Activated CD4-positive, alpha-beta T cell treated with anti-CD3 and anti-CD28 coated beads, Interleukin-2, amount 10 ng/mL, durations not matched to agents 7 days and 5 days (primary cell): ENCODE measurements around the gene SMC1A. TPM values are rescaled to one million over a fixed set of nuclear protein-coding genes. Genes with fewer than 3 reads are reported as not detected.
A peak's percentile ranks its signal among the peaks of the same experiment; 100 is the strongest.
"Not testable (repeated sequence)": the region's sequence is repeated elsewhere in the genome, so short reads cannot be mapped to it uniquely, and the experiment has no call there.

ENCODE experiments used
- CTCF ChIA-PET: fragments of 350-600 bp; sonication (Branson Sonifier 250); formaldehyde crosslinking; loops from one replicate; lab custom pipeline; 2021; ENCODE audit warnings: antibody characterized with exemption; lab: Charles Lee
- POLR2A ChIA-PET: fragments of 350-600 bp; sonication (Branson Sonifier 250); formaldehyde crosslinking; loops from one replicate; lab custom pipeline; 2021; ENCODE audit warnings: antibody characterized with exemption; lab: Charles Lee
- DNase-seq: peaks from one replicate; pipeline ENCODE4 v3.0.0-alpha.2; 2020
- H3K27ac Mint-ChIP-seq: one replicate; pipeline ENCODE4 v1.8.0; 2021; ENCODE audit warnings: mild to moderate bottlenecking, moderate library complexity, mixed read lengths
- H3K27me3 Mint-ChIP-seq: one replicate; pipeline ENCODE4 v1.8.0; 2021; ENCODE audit warnings: mixed read lengths
- H3K36me3 Mint-ChIP-seq: one replicate; pipeline ENCODE4 v1.8.0; 2021; ENCODE audit warnings: low read depth, mixed read lengths
- H3K4me1 Mint-ChIP-seq: one replicate; pipeline ENCODE4 v1.8.0; 2021; ENCODE audit warnings: mixed read lengths
- H3K4me3 Mint-ChIP-seq: one replicate; pipeline ENCODE4 v1.8.0; 2021; ENCODE audit warnings: mild to moderate bottlenecking, moderate library complexity, mixed read lengths
- H3K9me3 Mint-ChIP-seq: one replicate; pipeline ENCODE4 v1.8.0; 2021; ENCODE audit warnings: mixed read lengths
- total RNA-seq, 2 experiments: library from RNA; stranded (reverse); gene quantifications; one replicate each; pipeline ENCODE4 v1.2.3, GENCODE V29; 2021

The SMC1A gene
- total RNA-seq, 2 experiments from 2014 or later: 157 to 159 TPM

- Mint-ChIP-seq H3K9me3 (no peaks in the 10 kb centered on the region), H3K4me1 (peaks cover 38% of the 10 kb centered on the region), H3K27ac (peak overlapping the region; percentile 85), H3K36me3 (no peaks in the 10 kb centered on the region), H3K27me3 (no peaks in the 10 kb centered on the region), H3K4me3 (peak overlapping the region; percentile 22)
- no peak for DNase-seq
- ChIA-PET CTCF (interaction anchor here (1.5 to 2.4 kb wide), 3 partner anchors 15 to 127 kb away, joined by 4 to 6 read pairs (median 5); no protein-coding TSS in a partner anchor), POLR2A (no interaction called here)
These were observed 17.6 kb upstream of the SMC1A start for GRCh38 chrX:53440101-53440500.

- no peak for DNase-seq
- Mint-ChIP-seq H3K36me3 (peaks cover 1% of the 10 kb centered on the region), H3K4me1 (peaks cover 48% of the 10 kb centered on the region), H3K9me3 (no peaks in the 10 kb centered on the region), H3K4me3 (no peak overlapping the region), H3K27ac (no peak overlapping the region), H3K27me3 (no peaks in the 10 kb centered on the region)
- CTCF ChIA-PET: no interaction called here
- POLR2A ChIA-PET: no interaction called here
These were observed 16.4 kb upstream of the SMC1A start for GRCh38 chrX:53438832-53439230.

- CTCF ChIA-PET: no interaction called here
These were observed 15.8 kb upstream of the SMC1A start for GRCh38 chrX:53438174-53438831.

GRCh38 chrX:53437206-53437605, 14.8 kb upstream of the SMC1A start:
- Mint-ChIP-seq H3K4me3 (no peak overlapping the region), H3K4me1 (peaks cover 47% of the 10 kb centered on the region)

More at GRCh38 chrX:53438174-53438831, 15.8 kb upstream of the SMC1A start:
- DNase-seq: no peak
- no peaks in the 10 kb centered on the region for H3K27me3 Mint-ChIP-seq
- H3K27ac Mint-ChIP-seq: no peak overlapping the region
- H3K9me3 Mint-ChIP-seq: no peaks in the 10 kb centered on the region
- POLR2A ChIA-PET: no interaction called here
- no peak overlapping the region for H3K4me3 Mint-ChIP-seq
- peaks cover 48% of the 10 kb centered on the region for H3K4me1 Mint-ChIP-seq
- peaks cover 1% of the 10 kb centered on the region for H3K36me3 Mint-ChIP-seq

GRCh38 chrX:53435997-53436396, 13.5 kb upstream of the SMC1A start:
- H3K4me1 Mint-ChIP-seq: peaks cover 38% of the 10 kb centered on the region
- no peak overlapping the region for H3K27ac Mint-ChIP-seq
- ChIA-PET CTCF (interaction anchor here (0.6 to 2.9 kb wide), 10 partner anchors 11 to 126 kb away, joined by 3 to 17 read pairs (median 4); partner anchors contain the start of genes RIBC1 and SMC1A), POLR2A (no interaction called here)
- H3K4me3 Mint-ChIP-seq: no peak overlapping the region
- no peaks in the 10 kb centered on the region for H3K9me3 Mint-ChIP-seq
- no peaks in the 10 kb centered on the region for H3K27me3 Mint-ChIP-seq
- peaks cover 1% of the 10 kb centered on the region for H3K36me3 Mint-ChIP-seq
- peak; percentile 73 for DNase-seq

More at GRCh38 chrX:53437206-53437605, 14.8 kb upstream of the SMC1A start:
- Mint-ChIP-seq H3K27ac (no peak overlapping the region), H3K9me3 (no peaks in the 10 kb centered on the region), H3K36me3 (peaks cover 1% of the 10 kb centered on the region), H3K27me3 (no peaks in the 10 kb centered on the region)
- POLR2A ChIA-PET: no interaction called here
- no peak for DNase-seq
- CTCF ChIA-PET: interaction anchor here (1.0 to 2.9 kb wide), 6 partner anchors 10 to 127 kb away, joined by 4 to 17 read pairs (median 8); partner anchors contain the start of genes RIBC1 and SMC1A

GRCh38 chrX:53433651-53434639, 11.5 kb upstream of the SMC1A start, which contains the start of gene HSD17B10:
HSD17B10 (minus strand) TSS chrX:53434370; CDS start chrX:53434345, 25 bp downstream.
- H3K9me3 Mint-ChIP-seq: no peaks in the 10 kb centered on the region
- no peaks in the 10 kb centered on the region for H3K27me3 Mint-ChIP-seq
- peak; percentile 89 for DNase-seq
- H3K4me1 Mint-ChIP-seq: peaks cover 30% of the 10 kb centered on the region
- H3K27ac Mint-ChIP-seq: peak within 1 kb of the TSS; percentile 83
- ChIA-PET POLR2A (no interaction called here), CTCF (interaction anchor here (0.8 to 2.9 kb wide), 3 partner anchors 11 to 121 kb away, joined by 3 to 17 read pairs (median 4); partner anchors contain the start of genes RIBC1 and SMC1A)
- H3K36me3 Mint-ChIP-seq: peaks cover 9% of the 10 kb centered on the region
- H3K4me3 Mint-ChIP-seq: peak within 1 kb of the TSS; percentile 86

- ChIA-PET POLR2A (no interaction called here), CTCF (interaction anchor here (1.1 kb wide), 1 partner anchor 8 kb away, joined by 4 read pairs; the partner anchor contains the start of genes RIBC1 and SMC1A)
- Mint-ChIP-seq H3K36me3 (peaks cover 9% of the 10 kb centered on the region), H3K4me3 (no peak overlapping the region), H3K27ac (no peak overlapping the region), H3K27me3 (no peaks in the 10 kb centered on the region), H3K4me1 (peaks cover 12% of the 10 kb centered on the region), H3K9me3 (no peaks in the 10 kb centered on the region)
- DNase-seq: no peak
These were observed 7.8 kb upstream of the SMC1A start for GRCh38 chrX:53430231-53430630.

- ChIA-PET POLR2A (no interaction called here), CTCF (interaction anchor here (1.2 kb wide), 1 partner anchor 21 kb away, joined by 4 read pairs; no protein-coding TSS in a partner anchor)
- peaks cover 9% of the 10 kb centered on the region for H3K36me3 Mint-ChIP-seq
- no peak overlapping the region for H3K27ac Mint-ChIP-seq
- no peaks in the 10 kb centered on the region for H3K27me3 Mint-ChIP-seq
- no peak for DNase-seq
- H3K9me3 Mint-ChIP-seq: no peaks in the 10 kb centered on the region
- peaks cover 7% of the 10 kb centered on the region for H3K4me1 Mint-ChIP-seq
- no peak overlapping the region for H3K4me3 Mint-ChIP-seq
These were observed 7.3 kb upstream of the SMC1A start for GRCh38 chrX:53429755-53430154.

GRCh38 chrX:53422861-53423306, 430 bp upstream of the SMC1A start, which contains the start of gene RIBC1:
RIBC1 (plus strand) TSS chrX:53422873; CDS start chrX:53426277, 3,404 bp downstream.
- DNase-seq: no peak
- ChIA-PET POLR2A (interaction anchor here (0.6 to 1.1 kb wide), 2 partner anchors 10 to 261 kb away, joined by 3 to 4 read pairs; no protein-coding TSS in a partner anchor), CTCF (interaction anchor here (0.9 to 2.5 kb wide), 8 partner anchors 8 to 622 kb away, joined by 3 to 17 read pairs (median 5); partner anchors contain the start of gene PHF8)
- peak within 1 kb of the TSS; percentile 87 for H3K4me3 Mint-ChIP-seq
- peak within 1 kb of the TSS; percentile 97 for H3K27ac Mint-ChIP-seq
- no peaks in the 10 kb centered on the region for H3K9me3 Mint-ChIP-seq
- H3K36me3 Mint-ChIP-seq: peaks cover 18% of the 10 kb centered on the region
- H3K27me3 Mint-ChIP-seq: no peaks in the 10 kb centered on the region
- peaks cover 25% of the 10 kb centered on the region for H3K4me1 Mint-ChIP-seq

GRCh38 chrX:53421772-53422085, 725 bp downstream of the SMC1A start:
- Mint-ChIP-seq H3K4me1 (peaks cover 30% of the 10 kb centered on the region), H3K4me3 (peak overlapping the region; percentile 87), H3K36me3 (peaks cover 22% of the 10 kb centered on the region), H3K9me3 (no peaks in the 10 kb centered on the region), H3K27ac (peak overlapping the region; percentile 97), H3K27me3 (no peaks in the 10 kb centered on the region)
- ChIA-PET CTCF (interaction anchor here (1.4 to 2.5 kb wide), 5 partner anchors 10 to 623 kb away, joined by 3 to 17 read pairs (median 6); partner anchors contain the start of gene PHF8), POLR2A (interaction anchor here (0.6 kb wide), 1 partner anchor 262 kb away, joined by 3 read pairs; no protein-coding TSS in a partner anchor)
- DNase-seq: peak; percentile 59

GRCh38 chrX:53421125-53421524, 1.3 kb downstream of the SMC1A start:
- peak overlapping the region; percentile 87 for H3K4me3 Mint-ChIP-seq
- H3K27me3 Mint-ChIP-seq: no peaks in the 10 kb centered on the region
- DNase-seq: no peak
- H3K9me3 Mint-ChIP-seq: no peaks in the 10 kb centered on the region
- POLR2A ChIA-PET: no interaction called here
- peak overlapping the region; percentile 97 for H3K27ac Mint-ChIP-seq
- H3K36me3 Mint-ChIP-seq: peaks cover 22% of the 10 kb centered on the region
- CTCF ChIA-PET: interaction anchor here (1.6 kb wide), 1 partner anchor 9 kb away, joined by 6 read pairs; no protein-coding TSS in a partner anchor
- peaks cover 30% of the 10 kb centered on the region for H3K4me1 Mint-ChIP-seq

GRCh38 chrX:53420351-53420750, 2.1 kb downstream of the SMC1A start:
- H3K27me3 Mint-ChIP-seq, H3K27ac Mint-ChIP-seq, POLR2A ChIA-PET, DNase-seq, H3K9me3 Mint-ChIP-seq: not testable (repeated sequence)
- peaks cover 22% of the 10 kb centered on the region for H3K36me3 Mint-ChIP-seq
- CTCF ChIA-PET: interaction anchor here (1.0 kb wide), 1 partner anchor 16 kb away, joined by 3 read pairs; no protein-coding TSS in a partner anchor
- H3K4me1 Mint-ChIP-seq: peaks cover 30% of the 10 kb centered on the region
- H3K4me3 Mint-ChIP-seq: peak overlapping the region; percentile 87
